Neural crest cell (in vitro differentiated cells): ENCODE results near the gene PIGA. TPM values are rescaled to one million over a fixed set of nuclear protein-coding genes. Genes with fewer than 3 reads are reported as not detected.
"Not testable (repeated sequence)": the region's sequence is repeated elsewhere in the genome, so short reads cannot be mapped to it uniquely, and the experiment has no call there.

Source experiments
- DNase-seq: peaks from one replicate; pipeline ENCODE4 v3.0.0; 2021; ENCODE audit warnings: low read depth, mixed read lengths, low spot score
- H3K27ac Mint-ChIP-seq: one replicate; pipeline ENCODE4 v1.8.0; 2021; ENCODE audit warnings: mild to moderate bottlenecking, mixed read lengths; ENCODE audit not compliant: unreplicated experiment
- H3K27me3 Mint-ChIP-seq: 2 replicates; pipeline ENCODE4 v1.8.0; 2021; ENCODE audit warnings: low read depth, mild to moderate bottlenecking, mixed read lengths
- H3K36me3 Mint-ChIP-seq: 2 replicates; pipeline ENCODE4 v1.8.0; 2021; ENCODE audit warnings: low read depth, mild to moderate bottlenecking, mixed read lengths
- H3K4me1 Mint-ChIP-seq: 2 replicates; pipeline ENCODE4 v1.8.0; 2021; ENCODE audit warnings: mixed read lengths
- H3K4me3 Mint-ChIP-seq: one replicate; pipeline ENCODE4 v1.8.0; 2021; ENCODE audit warnings: mild to moderate bottlenecking, mixed read lengths
- H3K9me3 Mint-ChIP-seq: 2 replicates; pipeline ENCODE4 v1.8.0; 2021; ENCODE audit warnings: mixed read lengths
- total RNA-seq: library from RNA; stranded (reverse); gene quantifications from 2 replicates; pipeline ENCODE4 v1.2.1, GENCODE V29; 2021
- TF ChIP-seq, protein P1 (sequence below): fragments of 200-600 bp; sonication (generic); conservative IDR thresholded peaks from 2 replicates; pipeline ENCODE4 v1.5.0; 2021; ENCODE audit warnings: antibody characterized with exemption, mild to moderate bottlenecking

The PIGA gene
- total RNA-seq, 1 donor from 2014 or later, result 23.6 TPM

DNA sequence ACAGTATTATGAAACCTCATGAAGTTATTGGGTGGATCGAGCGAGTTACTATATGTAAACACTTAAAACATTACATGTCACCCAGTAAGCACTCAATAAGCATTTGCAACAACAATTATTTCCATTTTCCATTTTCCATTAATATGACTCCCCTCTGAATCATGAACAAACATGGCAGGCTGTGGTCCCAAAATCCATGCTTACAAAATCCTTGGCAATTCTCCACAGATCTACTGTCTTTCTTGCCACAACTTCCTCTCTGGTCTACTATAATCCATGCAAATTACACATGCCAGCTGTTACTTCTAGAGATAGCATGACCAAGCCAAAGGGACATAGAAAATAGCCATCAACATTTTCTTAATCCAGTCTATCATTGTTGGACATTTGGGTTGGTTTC lies 41.9 kb downstream of the PIGA start:
- H3K27me3 Mint-ChIP-seq, result no peaks in the 10 kb centered on the region
- H3K4me3 Mint-ChIP-seq, result no peak overlapping the region
- no peak for DNase-seq
- H3K27ac Mint-ChIP-seq, result no peak overlapping the region
- H3K4me1 Mint-ChIP-seq, result no peaks in the 10 kb centered on the region
- TF ChIP-seq, protein P1, sequence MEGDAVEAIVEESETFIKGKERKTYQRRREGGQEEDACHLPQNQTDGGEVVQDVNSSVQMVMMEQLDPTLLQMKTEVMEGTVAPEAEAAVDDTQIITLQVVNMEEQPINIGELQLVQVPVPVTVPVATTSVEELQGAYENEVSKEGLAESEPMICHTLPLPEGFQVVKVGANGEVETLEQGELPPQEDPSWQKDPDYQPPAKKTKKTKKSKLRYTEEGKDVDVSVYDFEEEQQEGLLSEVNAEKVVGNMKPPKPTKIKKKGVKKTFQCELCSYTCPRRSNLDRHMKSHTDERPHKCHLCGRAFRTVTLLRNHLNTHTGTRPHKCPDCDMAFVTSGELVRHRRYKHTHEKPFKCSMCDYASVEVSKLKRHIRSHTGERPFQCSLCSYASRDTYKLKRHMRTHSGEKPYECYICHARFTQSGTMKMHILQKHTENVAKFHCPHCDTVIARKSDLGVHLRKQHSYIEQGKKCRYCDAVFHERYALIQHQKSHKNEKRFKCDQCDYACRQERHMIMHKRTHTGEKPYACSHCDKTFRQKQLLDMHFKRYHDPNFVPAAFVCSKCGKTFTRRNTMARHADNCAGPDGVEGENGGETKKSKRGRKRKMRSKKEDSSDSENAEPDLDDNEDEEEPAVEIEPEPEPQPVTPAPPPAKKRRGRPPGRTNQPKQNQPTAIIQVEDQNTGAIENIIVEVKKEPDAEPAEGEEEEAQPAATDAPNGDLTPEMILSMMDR, result no peak
- no peaks in the 10 kb centered on the region for H3K36me3 Mint-ChIP-seq
- no peaks in the 10 kb centered on the region for H3K9me3 Mint-ChIP-seq

DNA sequence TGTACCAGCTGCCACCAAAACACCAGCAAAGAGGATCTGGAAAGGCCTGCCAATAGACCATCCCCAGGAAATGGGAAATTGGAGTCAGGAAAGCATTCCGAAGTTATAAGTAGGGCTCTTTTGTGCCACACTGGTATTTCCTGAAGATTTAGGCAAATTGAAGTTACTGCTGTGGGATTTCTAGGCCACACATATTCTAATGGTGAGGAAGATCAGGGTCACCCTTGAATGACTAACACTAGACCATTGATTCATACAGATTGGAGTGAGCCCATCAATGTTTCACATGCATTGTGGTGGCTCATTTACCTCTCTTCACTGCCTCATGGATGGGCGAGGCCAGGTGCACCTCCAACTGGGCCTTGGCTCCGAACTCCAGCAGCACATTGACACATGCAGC lies 42.5 kb downstream of the PIGA start:
- TF ChIP-seq, protein P1, result no peak
- DNase-seq, result no peak
- Mint-ChIP-seq H3K4me1 (no peaks in the 10 kb centered on the region), H3K4me3 (no peak overlapping the region), H3K27me3 (no peaks in the 10 kb centered on the region), H3K9me3 (no peaks in the 10 kb centered on the region), H3K36me3 (no peaks in the 10 kb centered on the region), H3K27ac (no peak overlapping the region)

DNA sequence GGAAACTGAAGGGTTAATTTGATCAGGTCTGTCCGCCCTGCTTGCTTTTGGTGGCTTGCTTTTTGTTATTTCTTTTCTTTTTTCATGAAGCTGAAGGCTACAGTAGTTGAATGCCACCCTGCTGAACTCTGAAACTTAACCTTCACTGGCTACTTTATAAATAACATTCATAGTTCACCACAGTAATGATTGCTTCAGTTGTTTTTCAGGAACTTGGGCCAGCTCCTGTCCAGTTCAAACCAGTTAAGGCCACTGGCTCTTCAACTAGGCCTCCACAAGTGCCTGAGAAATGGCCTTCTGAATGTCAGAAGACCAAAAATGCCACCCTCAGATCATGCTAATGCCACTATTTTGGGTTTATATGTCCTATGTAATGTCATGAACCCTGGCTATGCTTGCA lies 57.7 kb downstream of the PIGA start:
- no peak overlapping the region for H3K4me3 Mint-ChIP-seq
- no peaks in the 10 kb centered on the region for H3K27me3 Mint-ChIP-seq
- TF ChIP-seq, protein P1, result no peak
- no peaks in the 10 kb centered on the region for H3K36me3 Mint-ChIP-seq
- peaks cover 3% of the 10 kb centered on the region for H3K9me3 Mint-ChIP-seq
- no peaks in the 10 kb centered on the region for H3K4me1 Mint-ChIP-seq
- no peak overlapping the region for H3K27ac Mint-ChIP-seq
- DNase-seq, result no peak

DNA sequence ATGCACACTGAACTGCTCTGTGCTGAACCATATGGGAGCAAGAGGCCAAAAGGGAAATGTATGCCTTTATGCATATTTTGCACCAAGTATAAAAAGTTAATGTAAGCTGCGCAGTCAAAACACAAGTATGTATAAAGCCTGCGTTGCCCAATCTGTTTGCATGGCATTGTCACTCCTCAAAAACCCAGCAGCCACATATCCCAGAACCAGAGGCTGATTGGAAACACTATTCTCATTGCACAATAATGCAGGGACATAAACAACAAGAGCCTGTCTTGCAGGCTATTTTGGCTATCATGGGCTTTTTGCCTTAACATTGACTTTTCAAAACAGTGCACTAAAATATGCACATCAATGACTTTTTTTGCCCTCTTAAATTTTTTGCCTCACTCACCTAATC lies 60.4 kb downstream of the PIGA start:
- no peaks in the 10 kb centered on the region for H3K9me3 Mint-ChIP-seq
- no peak overlapping the region for H3K4me3 Mint-ChIP-seq
- H3K27me3 Mint-ChIP-seq, result no peaks in the 10 kb centered on the region
- no peak overlapping the region for H3K27ac Mint-ChIP-seq
- no peaks in the 10 kb centered on the region for H3K4me1 Mint-ChIP-seq
- TF ChIP-seq, protein P1, result no peak
- H3K36me3 Mint-ChIP-seq, result no peaks in the 10 kb centered on the region
- DNase-seq, result no peak

DNA sequence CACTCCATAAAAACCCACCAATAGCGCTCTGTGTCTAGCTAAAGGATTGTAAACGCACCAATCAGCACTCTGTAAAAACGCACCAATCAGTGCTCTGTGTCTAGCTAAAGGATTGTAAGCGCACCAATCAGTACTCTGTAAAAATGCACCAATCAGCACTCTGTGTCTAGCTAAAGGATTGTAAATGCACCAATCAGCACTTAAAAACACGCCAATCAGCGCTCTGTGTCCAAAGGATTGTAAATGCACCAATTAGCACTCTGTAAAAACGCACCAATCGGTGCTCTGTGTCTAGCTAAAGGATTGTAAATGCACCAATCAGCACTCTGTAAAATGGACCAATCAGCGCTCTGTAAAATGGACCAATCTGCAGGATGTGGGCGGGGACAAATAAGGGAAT lies 62.0 kb downstream of the PIGA start:
- not testable (repeated sequence) for H3K9me3 Mint-ChIP-seq, H3K36me3 Mint-ChIP-seq, DNase-seq, H3K4me3 Mint-ChIP-seq, H3K27ac Mint-ChIP-seq, H3K27me3 Mint-ChIP-seq, H3K4me1 Mint-ChIP-seq

DNA sequence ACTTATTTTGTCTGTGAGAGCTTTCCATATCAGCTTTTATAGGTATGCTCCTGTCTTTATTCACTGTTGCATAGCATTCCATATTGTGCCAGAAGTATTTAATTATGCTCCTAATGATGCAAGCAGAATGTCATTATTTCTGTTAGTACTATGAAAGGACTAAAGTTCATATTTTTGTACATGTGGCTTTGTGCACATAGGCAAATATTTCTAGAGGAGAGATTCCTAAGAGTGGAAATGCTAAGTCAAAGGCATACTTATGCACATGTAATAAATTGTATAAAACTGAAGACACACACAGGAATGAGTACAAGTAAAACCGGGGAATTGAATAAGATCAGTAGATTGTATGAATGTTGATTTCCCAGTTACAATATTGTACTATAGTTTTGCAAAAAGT lies 63.6 kb downstream of the PIGA start:
- TF ChIP-seq, protein P1, result no peak
- H3K4me3 Mint-ChIP-seq, result no peak overlapping the region
- H3K27ac Mint-ChIP-seq, result no peak overlapping the region
- no peak for DNase-seq
- no peaks in the 10 kb centered on the region for H3K36me3 Mint-ChIP-seq
- H3K27me3 Mint-ChIP-seq, result no peaks in the 10 kb centered on the region
- peaks cover 5% of the 10 kb centered on the region for H3K4me1 Mint-ChIP-seq
- H3K9me3 Mint-ChIP-seq, result no peaks in the 10 kb centered on the region
